ENCODE data around the gene PTPRK.

Gene PTPRK

GRCh38 chr6:128057946-128058345 lies 462.5 kb downstream of the PTPRK start:
- DNase-seq = no peak

- no peak for DNase-seq
Measured at GRCh38 chr6:128057541-128057940, 462.9 kb downstream of the PTPRK start.

- no peak for DNase-seq
Measured at GRCh38 chr6:128053109-128053508, 467.3 kb downstream of the PTPRK start.

GRCh38 chr6:128047989-128048388 lies 472.4 kb downstream of the PTPRK start:
- no peak for DNase-seq

- no peak for DNase-seq
Measured at GRCh38 chr6:128046033-128046432, 474.4 kb downstream of the PTPRK start.

GRCh38 chr6:128039543-128039942 lies 480.9 kb downstream of the PTPRK start:
- DNase-seq = no peak

GRCh38 chr6:128036808-128037570 lies 483.4 kb downstream of the PTPRK start:
- no peak for DNase-seq

GRCh38 chr6:128033156-128033555 lies 487.2 kb downstream of the PTPRK start:
- DNase-seq = no peak

- DNase-seq = no peak
Measured at GRCh38 chr6:128032042-128032441, 488.4 kb downstream of the PTPRK start.

GRCh38 chr6:128029826-128030225 lies 490.6 kb downstream of the PTPRK start:
- DNase-seq = no peak

- no peak for DNase-seq
Measured at GRCh38 chr6:128028183-128028582, 492.2 kb downstream of the PTPRK start.

GRCh38 chr6:128025478-128025877 lies 494.9 kb downstream of the PTPRK start:
- no peak for DNase-seq

GRCh38 chr6:128024969-128025368 lies 495.4 kb downstream of the PTPRK start:
- DNase-seq = no peak

GRCh38 chr6:128024046-128024445 lies 496.4 kb downstream of the PTPRK start:
- DNase-seq = no peak

GRCh38 chr6:128018821-128019220 lies 501.6 kb downstream of the PTPRK start:
- no peak for DNase-seq

- DNase-seq = no peak
Measured at GRCh38 chr6:128017288-128017687, 503.1 kb downstream of the PTPRK start.

GRCh38 chr6:128007658-128008057 lies 512.7 kb downstream of the PTPRK start:
- DNase-seq = no peak

- no peak for DNase-seq
Measured at GRCh38 chr6:128005009-128005408, 515.4 kb downstream of the PTPRK start.

GRCh38 chr6:128000363-128000762 lies 520.0 kb downstream of the PTPRK start:
- DNase-seq = peak; percentile 8

GRCh38 chr6:127998985-127999384 lies 521.4 kb downstream of the PTPRK start:
- DNase-seq = no peak

- DNase-seq = no peak
Measured at GRCh38 chr6:127997496-127998164, 522.8 kb downstream of the PTPRK start.

GRCh38 chr6:127996925-127997324 lies 523.5 kb downstream of the PTPRK start:
- no peak for DNase-seq

- no peak for DNase-seq
Measured at GRCh38 chr6:127992144-127992543, 528.3 kb downstream of the PTPRK start.

- no peak for DNase-seq
Measured at GRCh38 chr6:127990074-127990473, 530.3 kb downstream of the PTPRK start.

GRCh38 chr6:127980996-127981395 lies 539.4 kb downstream of the PTPRK start:
- DNase-seq = no peak

All from CD4-positive, alpha-beta T cell treated with Interleukin-4 for 4 hours (primary cell).